ENCODE data around the gene OTOP1.
A peak's percentile ranks its signal among the peaks of the same experiment; 100 is the strongest.
"Not testable (repeated sequence)": the region's sequence is repeated elsewhere in the genome, so short reads cannot be mapped to it uniquely, and the experiment has no call there.

OTOP1 gene

DNA sequence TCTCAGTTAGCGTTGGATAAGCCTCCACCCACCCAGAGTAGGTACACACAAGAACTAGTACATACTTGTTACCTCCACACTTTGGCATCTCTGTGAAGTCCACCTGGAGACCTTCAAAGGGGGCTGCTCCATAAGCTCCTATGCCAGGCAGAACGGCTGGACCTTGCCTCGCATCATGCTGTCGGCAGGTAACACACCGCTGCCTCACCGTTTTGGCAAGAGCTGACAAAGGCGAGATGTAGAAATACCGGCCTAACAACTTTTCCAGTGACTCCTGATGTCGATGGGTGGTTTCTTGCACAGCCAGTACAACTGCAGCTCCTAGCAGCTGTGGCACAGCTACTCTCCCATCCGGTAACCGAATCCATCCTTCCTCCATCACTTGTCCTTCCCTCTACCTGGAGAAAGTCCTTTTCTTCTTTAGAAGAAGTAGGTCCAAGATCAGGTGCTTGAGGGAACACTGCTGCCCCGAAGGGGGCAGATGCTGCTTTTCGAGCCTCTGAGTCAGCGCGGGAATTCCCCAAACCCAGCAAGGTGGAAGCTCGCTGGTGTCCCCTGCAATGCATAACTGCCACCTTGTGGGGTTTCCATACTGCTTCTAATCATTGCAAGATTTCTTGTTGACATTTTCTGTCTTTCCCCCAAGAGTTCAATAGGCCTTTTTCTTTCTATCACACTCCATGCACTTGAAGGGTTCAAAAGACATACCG lies 65.6 kb downstream of the OTOP1 start:
- DNase-seq = not testable (repeated sequence)

- peak; percentile 8 for DNase-seq
Observed at GRCh38 chr4:4145622-4146021, 81.1 kb downstream of the OTOP1 start.

DNA sequence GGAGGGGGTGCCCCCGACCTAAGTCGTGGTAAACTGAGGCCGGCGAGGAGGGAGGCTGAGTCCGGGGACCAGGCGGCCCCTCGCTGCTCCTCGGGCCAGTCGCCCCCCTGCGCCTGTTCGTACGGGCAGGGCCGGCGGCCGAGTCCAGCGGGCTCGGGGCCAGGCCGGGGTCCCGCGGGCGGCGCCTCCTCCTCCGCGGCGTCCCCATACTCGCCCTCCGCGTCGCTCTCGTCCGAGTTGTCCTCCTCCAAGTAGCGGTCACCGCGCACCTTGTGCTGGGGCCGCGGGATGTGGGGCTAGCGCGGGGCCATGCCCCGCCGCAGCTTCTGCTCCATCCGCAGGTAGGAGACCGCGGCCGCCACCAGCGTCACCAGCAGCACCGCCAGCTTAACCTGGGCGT lies 83.4 kb downstream of the OTOP1 start:
- not testable (repeated sequence) for DNase-seq

DNA sequence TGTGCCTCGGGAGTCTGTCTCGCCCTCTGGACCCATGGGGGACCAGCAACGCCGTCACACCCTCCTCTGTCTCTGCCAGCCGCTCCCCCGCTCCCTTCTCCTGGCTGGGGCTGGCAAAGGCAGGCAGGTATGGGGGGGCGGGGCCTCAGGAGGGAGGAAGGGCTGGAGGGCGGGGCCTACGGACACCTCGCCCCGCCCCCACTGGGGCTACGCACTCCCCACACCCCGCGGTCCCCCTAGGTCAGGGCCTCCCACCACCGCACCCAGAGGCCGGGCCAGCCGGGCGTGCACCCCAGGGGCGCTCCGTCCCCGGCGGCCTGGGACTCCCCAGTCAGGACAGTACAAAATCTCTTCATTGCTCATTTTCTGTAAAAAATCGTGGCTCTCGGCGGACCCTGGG lies 84.0 kb downstream of the OTOP1 start:
- not testable (repeated sequence) for DNase-seq

- DNase-seq = not testable (repeated sequence)
Observed at GRCh38 chr4:4141186-4141585, 85.5 kb downstream of the OTOP1 start.

Measured in NCI-H1092 treated with DMSO at 0.1 percent for 48 hours (cell line).